H9 (cell line): ENCODE data around the gene ARHGEF38. TPM values are rescaled to one million over a fixed set of nuclear protein-coding genes. Genes with fewer than 3 reads are reported as not detected.

ENCODE experiments used
- DNase-seq: peaks from one replicate; pipeline ENCODE4 v3.0.0-alpha.2; 2017
- H2AFZ ChIP-seq: one replicate; pipeline ENCODE4 v1.6.1; 2013; ENCODE audit warnings: mild to moderate bottlenecking, low read length, control low read depth, moderate library complexity
- H2AK5ac ChIP-seq: 2 replicates; pipeline ENCODE4 v1.6.1; 2013; ENCODE audit warnings: low read length, control low read depth, mixed read lengths; ENCODE audit not compliant: insufficient read length
- H2BK120ac ChIP-seq: one replicate; pipeline ENCODE4 v1.6.1; 2013; ENCODE audit warnings: low read depth, mild to moderate bottlenecking, low read length, control low read depth, inconsistent platforms; ENCODE audit not compliant: poor library complexity, severe bottlenecking
- H2BK12ac ChIP-seq: 2 replicates; pipeline ENCODE4 v1.6.1; 2013; ENCODE audit warnings: low read length, control low read depth, mixed read lengths, low read depth; ENCODE audit not compliant: insufficient read length
- H2BK15ac ChIP-seq: 2 replicates; pipeline ENCODE4 v1.6.1; 2013; ENCODE audit warnings: low read depth, low read length, control low read depth
- H2BK20ac ChIP-seq: one replicate; pipeline ENCODE4 v1.6.1; 2013; ENCODE audit warnings: low read depth, mild to moderate bottlenecking, low read length, control low read depth, inconsistent platforms; ENCODE audit not compliant: poor library complexity, severe bottlenecking
- H2BK5ac ChIP-seq: 2 replicates; pipeline ENCODE4 v1.6.1; 2013; ENCODE audit warnings: low read length, control low read depth, mixed read lengths; ENCODE audit not compliant: insufficient read length
- H3K14ac ChIP-seq: 2 replicates; pipeline ENCODE4 v1.6.1; 2013; ENCODE audit warnings: low read length, control low read depth; ENCODE audit not compliant: insufficient read depth
- H3K18ac ChIP-seq: 2 replicates; pipeline ENCODE4 v1.6.1; 2013; ENCODE audit warnings: low read depth, mild to moderate bottlenecking, mixed read lengths, low read length, control low read depth; ENCODE audit not compliant: insufficient read length
- H3K23ac ChIP-seq: 2 replicates; pipeline ENCODE4 v1.6.1; 2013; ENCODE audit warnings: low read length, control low read depth, mixed read lengths, low read depth; ENCODE audit not compliant: insufficient read length
- H3K23me2 ChIP-seq: 2 replicates; pipeline ENCODE4 v1.6.1; 2013; ENCODE audit warnings: low read depth, mild to moderate bottlenecking, mixed read lengths, low read length, control low read depth; ENCODE audit not compliant: insufficient read length, poor library complexity, severe bottlenecking
- H3K27ac ChIP-seq: 2 replicates; pipeline ENCODE4 v1.5.1; 2013; ENCODE audit warnings: low read length, control low read depth, mixed read lengths, low read depth; ENCODE audit not compliant: insufficient read length
- H3K27me3 ChIP-seq: 2 replicates; pipeline ENCODE4 v1.6.1; 2013; ENCODE audit warnings: low read length, control low read depth, inconsistent platforms; ENCODE audit not compliant: insufficient read depth
- H3K4ac ChIP-seq: 2 replicates; pipeline ENCODE4 v1.6.1; 2013; ENCODE audit warnings: low read depth, mild to moderate bottlenecking, control low read depth, inconsistent platforms, low read length, moderate library complexity
- H3K4me1 ChIP-seq: 2 replicates; pipeline ENCODE4 v1.6.1; 2013; ENCODE audit warnings: low read length, control low read depth, inconsistent platforms; ENCODE audit not compliant: insufficient read depth
- H3K4me2 ChIP-seq: 2 replicates; pipeline ENCODE4 v1.6.1; 2013; ENCODE audit warnings: low read length, control low read depth, mixed read lengths; ENCODE audit not compliant: insufficient read length, insufficient read depth
- H3K56ac ChIP-seq: 2 replicates; pipeline ENCODE4 v1.6.1; 2013; ENCODE audit warnings: low read depth, mild to moderate bottlenecking, mixed read lengths, low read length, control low read depth; ENCODE audit not compliant: insufficient read length
- H3K79me1 ChIP-seq: 2 replicates; pipeline ENCODE4 v1.6.1; 2013; ENCODE audit warnings: low read depth, mild to moderate bottlenecking, moderate library complexity, low read length, control low read depth, inconsistent platforms; ENCODE audit not compliant: insufficient read depth, poor library complexity, severe bottlenecking
- H3K79me2 ChIP-seq: 2 replicates; pipeline ENCODE4 v1.6.1; 2013; ENCODE audit warnings: low read length, control low read depth, inconsistent platforms; ENCODE audit not compliant: insufficient read depth
- H3K9ac ChIP-seq: 2 replicates; pipeline ENCODE4 v1.6.1; 2013; ENCODE audit warnings: low read length, control low read depth, mixed read lengths; ENCODE audit not compliant: insufficient read length; ENCODE audit errors: extremely low read depth
- H3K9me3 ChIP-seq: one replicate; pipeline ENCODE4 v1.6.1; 2013; ENCODE audit warnings: low read depth, low read length, inconsistent platforms; ENCODE audit not compliant: control insufficient read depth
- H3T11ph ChIP-seq: one replicate; pipeline ENCODE4 v1.6.1; 2013; ENCODE audit warnings: mild to moderate bottlenecking, low read length, control low read depth, inconsistent platforms
- H4K20me1 ChIP-seq: one replicate; pipeline ENCODE4 v1.6.1; 2013; ENCODE audit not compliant: control insufficient read depth, insufficient read length, insufficient read depth
- H4K5ac ChIP-seq: 2 replicates; pipeline ENCODE4 v1.6.1; 2013; ENCODE audit warnings: low read depth, mild to moderate bottlenecking, mixed read lengths, low read length, control low read depth; ENCODE audit not compliant: insufficient read length
- H4K8ac ChIP-seq: replicated peaks from 2 replicates; pipeline ENCODE4 v1.6.1; 2013; ENCODE audit warnings: low read length, control low read depth, mixed read lengths, low read depth; ENCODE audit not compliant: insufficient read length
- H4K91ac ChIP-seq: 2 replicates; pipeline ENCODE4 v1.6.1; 2013; ENCODE audit warnings: low read depth, mild to moderate bottlenecking, moderate library complexity, mixed read lengths, low read length, control low read depth; ENCODE audit not compliant: insufficient read length
- H3K27ac Mint-ChIP-seq, 3 experiments: 2 replicates in 2 of 3; 3 replicates in 1 of 3; pipeline ENCODE4 v1.8.0; 2020 to 2021; ENCODE audit warnings: mixed read lengths in 3 of 3, mild to moderate bottlenecking in 1 of 3, moderate library complexity in 1 of 3
- H3K27me3 Mint-ChIP-seq: 2 replicates; pipeline ENCODE4 v1.8.0; 2021; ENCODE audit warnings: low read depth, mild to moderate bottlenecking, moderate library complexity, mixed read lengths
- H3K36me3 Mint-ChIP-seq, 3 experiments: 2 replicates in 2 of 3; 3 replicates in 1 of 3; pipeline ENCODE4 v1.8.0; 2020 to 2021; ENCODE audit warnings: low read depth in 3 of 3, mixed read lengths in 3 of 3; ENCODE audit not compliant: insufficient read depth in 1 of 3
- H3K4me1 Mint-ChIP-seq, 2 experiments: 2 replicates each; pipeline ENCODE4 v1.8.0; 2020; ENCODE audit warnings: mixed read lengths in 2 of 2
- H3K4me3 Mint-ChIP-seq, 2 experiments: 2 replicates in 1 of 2; 3 replicates in 1 of 2; pipeline ENCODE4 v1.8.0; 2020 to 2021; ENCODE audit warnings: mild to moderate bottlenecking in 2 of 2, mixed read lengths in 2 of 2, moderate library complexity in 1 of 2
- H3K9me3 Mint-ChIP-seq, 2 experiments: 2 replicates in 1 of 2; 3 replicates in 1 of 2; pipeline ENCODE4 v1.8.0; 2020; ENCODE audit warnings: mild to moderate bottlenecking in 2 of 2, mixed read lengths in 2 of 2, moderate library complexity in 1 of 2
- WGBS: extraction: QIAGEN DNeasy Blood & Tissue Kit; methylation state at CpG from one replicate; pipeline ENCODE4 v1.1.7; 2013; ENCODE audit warnings: missing lambda C conversion rate, low lambda C conversion rate, mixed read lengths; ENCODE audit not compliant: insufficient read length; ENCODE audit errors: extremely low coverage; 5-methylcytosine and 5-hydroxymethylcytosine counted together
- total RNA-seq: library from RNA; stranded (reverse); gene quantifications from 2 replicates; pipeline ENCODE4 v1.2.1, GENCODE V29; 2021
- TF ChIP-seq, protein P1 (sequence below): fragments of 200-600 bp; sonication (generic); conservative IDR thresholded peaks from 3 replicates; pipeline ENCODE4 v1.8.0; 2021; ENCODE audit warnings: antibody characterized with exemption, mild to moderate bottlenecking

Gene ARHGEF38
- total RNA-seq, 1 experiment from 2014 or later, result not detected

DNA sequence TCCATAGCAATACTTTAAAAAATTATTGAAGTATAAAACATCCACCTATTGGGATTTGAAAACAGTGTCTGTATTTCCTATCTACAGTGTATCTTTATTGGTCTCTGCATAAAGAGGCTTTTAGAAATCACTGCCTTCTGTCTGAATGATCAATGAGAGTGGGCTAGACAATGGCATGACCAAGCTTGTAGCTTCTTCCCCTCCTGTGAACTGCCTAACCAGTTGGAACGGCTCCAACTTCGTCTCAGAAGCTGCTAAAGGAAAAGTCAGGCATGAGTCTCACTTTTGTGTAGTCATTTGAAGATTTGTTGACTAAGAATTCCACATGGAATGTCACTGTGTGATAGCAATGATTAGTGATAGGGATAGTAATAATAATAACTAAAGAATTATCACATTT, 91.8 kb downstream of the ARHGEF38 start:
- Histone ChIP-seq H3K23ac (no peak overlapping the region), H3K18ac (no peak overlapping the region), H2BK20ac (no peak overlapping the region), H4K5ac (no peak overlapping the region), H3K23me2 (no peaks in the 10 kb centered on the region), H3K9ac (no peak overlapping the region), H3K9me3 (no peaks in the 10 kb centered on the region), H4K8ac (no peak overlapping the region), H2BK12ac (no peak overlapping the region), H2AK5ac (no peak overlapping the region), H4K20me1 (no peaks in the 10 kb centered on the region), H3K56ac (no peak overlapping the region), H3K4me1 (no peaks in the 10 kb centered on the region), H2BK120ac (no peak overlapping the region), H3T11ph (no peak overlapping the region), H2BK15ac (no peak overlapping the region), H3K79me2 (no peaks in the 10 kb centered on the region), H2AFZ (no peak overlapping the region), H4K91ac (no peak overlapping the region), H3K27me3 (no peaks in the 10 kb centered on the region), H3K14ac (no peak overlapping the region), H3K4ac (no peak overlapping the region), H2BK5ac (no peak overlapping the region), H3K79me1 (no peaks in the 10 kb centered on the region), H3K4me2 (no peak overlapping the region), H3K27ac (no peak overlapping the region)
- Mint-ChIP-seq H3K27ac (no peak overlapping the region), H3K27me3 (peaks cover 25% of the 10 kb centered on the region), H3K4me3 (no peak overlapping the region), H3K36me3 (no peaks in the 10 kb centered on the region), H3K4me1 (no peaks in the 10 kb centered on the region), H3K9me3 (no peaks in the 10 kb centered on the region)
- TF ChIP-seq, protein P1, sequence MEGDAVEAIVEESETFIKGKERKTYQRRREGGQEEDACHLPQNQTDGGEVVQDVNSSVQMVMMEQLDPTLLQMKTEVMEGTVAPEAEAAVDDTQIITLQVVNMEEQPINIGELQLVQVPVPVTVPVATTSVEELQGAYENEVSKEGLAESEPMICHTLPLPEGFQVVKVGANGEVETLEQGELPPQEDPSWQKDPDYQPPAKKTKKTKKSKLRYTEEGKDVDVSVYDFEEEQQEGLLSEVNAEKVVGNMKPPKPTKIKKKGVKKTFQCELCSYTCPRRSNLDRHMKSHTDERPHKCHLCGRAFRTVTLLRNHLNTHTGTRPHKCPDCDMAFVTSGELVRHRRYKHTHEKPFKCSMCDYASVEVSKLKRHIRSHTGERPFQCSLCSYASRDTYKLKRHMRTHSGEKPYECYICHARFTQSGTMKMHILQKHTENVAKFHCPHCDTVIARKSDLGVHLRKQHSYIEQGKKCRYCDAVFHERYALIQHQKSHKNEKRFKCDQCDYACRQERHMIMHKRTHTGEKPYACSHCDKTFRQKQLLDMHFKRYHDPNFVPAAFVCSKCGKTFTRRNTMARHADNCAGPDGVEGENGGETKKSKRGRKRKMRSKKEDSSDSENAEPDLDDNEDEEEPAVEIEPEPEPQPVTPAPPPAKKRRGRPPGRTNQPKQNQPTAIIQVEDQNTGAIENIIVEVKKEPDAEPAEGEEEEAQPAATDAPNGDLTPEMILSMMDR, result no peak
- WGBS, result no CpG with 5 or more reads among the region's 2 CpGs
- no peak for DNase-seq
